IPS DF 19.7 (cell line): Measurements from ENCODE around the gene CDKL2.

Experiments
- DNase-seq: peaks from one replicate; pipeline ENCODE4 v3.0.0-alpha.2; 2013; ENCODE audit warnings: low read depth, low spot score

The CDKL2 gene

DNA sequence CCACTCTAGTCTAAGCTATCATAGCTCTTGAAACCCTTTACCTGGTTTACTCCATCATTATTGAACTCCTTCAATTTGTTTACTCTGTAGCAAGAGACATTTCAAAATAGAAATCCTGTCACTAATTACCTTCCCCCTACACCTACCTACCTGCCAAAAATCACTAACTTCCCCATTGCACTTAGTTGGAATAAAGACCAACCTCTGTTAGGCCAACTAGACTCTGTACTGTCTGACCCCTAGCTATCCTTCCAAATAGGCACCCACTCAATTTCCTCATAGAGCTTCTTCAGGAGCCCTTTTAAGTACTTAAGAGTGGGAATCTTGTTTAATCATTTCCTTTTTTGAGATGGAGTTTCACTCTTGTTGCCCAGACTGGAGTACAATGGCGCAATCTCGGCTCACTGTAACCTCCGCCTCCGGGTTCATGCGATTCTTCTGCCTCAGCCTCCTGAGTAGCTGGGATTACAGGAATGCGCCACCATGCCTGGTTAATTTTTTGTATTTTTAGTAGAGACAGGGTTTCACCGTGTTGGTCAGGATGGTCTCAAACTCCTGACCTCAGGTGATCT lies 8.9 kb upstream of the CDKL2 start:
- no peak for DNase-seq

DNA sequence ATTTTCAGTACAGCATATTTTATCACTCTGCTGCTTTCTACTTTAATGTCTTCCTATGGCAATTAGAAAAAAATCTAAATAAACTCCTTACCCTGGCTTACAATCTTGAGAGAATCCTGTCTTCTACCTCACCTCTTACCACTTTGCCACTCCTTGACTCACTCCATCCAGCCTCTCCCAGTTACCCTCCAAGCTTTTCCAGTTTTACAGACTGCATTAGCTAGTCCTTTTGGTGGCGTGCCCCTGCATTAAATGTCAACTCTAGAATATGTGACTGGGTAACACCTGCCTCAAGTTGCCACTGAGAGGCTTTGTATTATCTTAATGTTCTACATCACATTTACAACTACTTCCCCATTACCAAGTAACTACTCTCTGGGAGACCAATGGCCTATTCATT lies 7.5 kb upstream of the CDKL2 start:
- DNase-seq = no peak

GRCh38 chr4:75637176-75637575 lies 6.8 kb upstream of the CDKL2 start:
- no peak for DNase-seq

GRCh38 chr4:75634951-75635350 lies 4.6 kb upstream of the CDKL2 start:
- DNase-seq = no peak

GRCh38 chr4:75634281-75634680 lies 4.0 kb upstream of the CDKL2 start:
- DNase-seq = no peak

- no peak for DNase-seq
These were observed 3.5 kb upstream of the CDKL2 start for GRCh38 chr4:75633846-75634245.

DNA sequence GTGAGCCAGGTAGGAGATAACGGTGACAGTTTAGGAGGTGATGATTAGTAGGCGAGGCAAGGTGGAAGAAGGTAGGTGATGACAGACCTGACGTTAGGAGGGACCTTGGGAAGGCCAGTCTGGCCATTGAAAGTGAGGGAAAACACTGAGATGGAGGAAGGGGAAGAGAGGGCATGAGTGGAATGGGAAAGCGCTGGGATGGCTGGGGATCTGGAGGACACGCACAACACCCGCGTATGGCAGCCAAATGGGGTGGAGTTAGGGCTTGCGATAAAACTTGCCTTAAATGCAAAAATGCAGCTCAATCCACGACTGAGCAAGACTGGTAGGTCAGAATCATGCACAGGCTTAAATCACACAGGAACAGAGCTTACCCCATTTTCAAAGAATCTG lies 605 bp upstream of the CDKL2 start:
- DNase-seq = no peak

- DNase-seq = no peak
These were observed 1.1 kb downstream of the CDKL2 start for GRCh38 chr4:75629239-75629638.

GRCh38 chr4:75623026-75623425 lies 7.3 kb downstream of the CDKL2 start:
- DNase-seq = no peak

GRCh38 chr4:75621715-75622114 lies 8.6 kb downstream of the CDKL2 start:
- no peak for DNase-seq

DNA sequence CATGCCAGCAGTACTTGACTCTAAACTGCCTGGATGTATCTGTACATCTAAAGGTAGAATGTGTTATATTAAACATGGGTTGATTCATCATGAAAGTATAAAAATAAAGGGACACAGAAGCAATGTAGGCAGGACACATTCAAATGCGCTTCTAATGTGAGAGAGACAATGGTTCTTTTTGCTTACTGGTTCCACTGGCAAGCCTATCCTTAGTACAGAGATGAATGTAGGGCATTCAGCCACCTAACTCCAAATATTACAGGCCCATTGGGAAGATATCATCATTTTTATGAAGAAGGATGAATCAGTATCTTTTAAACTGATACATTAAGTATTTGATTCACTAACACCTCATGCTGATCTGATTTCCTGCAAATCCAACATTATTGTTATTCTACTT lies 18.0 kb downstream of the CDKL2 start:
- no peak for DNase-seq

DNA sequence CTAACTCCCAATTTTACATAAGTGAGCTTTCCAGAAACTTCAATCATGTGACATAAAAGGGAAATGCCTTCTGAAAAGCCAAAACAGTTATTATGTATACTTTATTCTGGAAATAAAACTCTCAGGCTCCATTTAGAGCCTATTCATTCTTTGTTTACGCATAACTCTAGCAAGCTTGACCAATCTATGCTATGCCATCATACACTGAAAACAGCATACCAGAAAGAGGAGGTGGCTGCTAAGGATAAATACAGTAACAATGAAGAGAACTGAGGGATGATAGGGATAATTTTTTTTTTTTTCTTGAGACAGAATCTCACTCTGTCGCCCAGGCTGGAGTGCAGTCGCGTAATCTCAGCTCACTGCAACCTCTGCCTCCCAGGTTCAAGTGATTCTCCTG lies 24.4 kb downstream of the CDKL2 start:
- no peak for DNase-seq

GRCh38 chr4:75599647-75600046 lies 30.7 kb downstream of the CDKL2 start:
- DNase-seq = no peak

DNA sequence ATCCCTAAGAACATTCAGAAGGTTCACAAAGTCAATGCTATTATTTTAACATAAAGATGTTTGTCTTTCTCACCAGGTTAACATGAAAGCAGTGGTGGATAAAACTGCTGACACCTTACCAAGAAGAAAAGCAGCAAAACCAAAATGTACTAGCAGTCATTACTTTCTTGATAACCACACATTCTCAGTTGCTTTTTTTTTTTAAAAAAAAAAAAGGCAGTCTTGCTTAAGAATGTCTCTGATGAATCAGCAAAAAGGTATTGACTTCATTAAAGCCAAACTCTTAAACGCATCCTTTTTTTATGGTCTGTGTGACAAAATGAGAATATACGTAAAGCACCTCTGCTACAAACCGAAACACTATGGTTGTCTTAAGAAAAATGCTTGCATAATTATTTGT lies 31.9 kb downstream of the CDKL2 start:
- DNase-seq = no peak

DNA sequence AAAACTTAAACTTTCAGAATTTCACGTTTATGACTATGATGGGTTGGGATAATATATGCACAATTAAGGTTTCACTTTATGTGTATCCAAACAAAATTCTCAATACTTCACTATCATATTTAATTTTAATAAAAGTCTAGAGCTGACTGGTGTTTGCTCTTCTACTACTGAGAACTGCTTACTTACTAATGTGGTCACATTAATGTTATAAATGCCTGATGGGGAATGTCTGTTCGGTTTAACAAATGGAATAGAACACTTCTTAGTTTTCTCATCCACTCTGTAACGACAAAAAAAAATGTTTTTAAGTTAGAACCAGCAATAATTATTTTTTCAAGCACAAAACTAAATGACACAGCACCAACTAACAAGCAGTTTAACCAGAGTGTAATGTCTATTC lies 34.3 kb downstream of the CDKL2 start:
- no peak for DNase-seq

DNA sequence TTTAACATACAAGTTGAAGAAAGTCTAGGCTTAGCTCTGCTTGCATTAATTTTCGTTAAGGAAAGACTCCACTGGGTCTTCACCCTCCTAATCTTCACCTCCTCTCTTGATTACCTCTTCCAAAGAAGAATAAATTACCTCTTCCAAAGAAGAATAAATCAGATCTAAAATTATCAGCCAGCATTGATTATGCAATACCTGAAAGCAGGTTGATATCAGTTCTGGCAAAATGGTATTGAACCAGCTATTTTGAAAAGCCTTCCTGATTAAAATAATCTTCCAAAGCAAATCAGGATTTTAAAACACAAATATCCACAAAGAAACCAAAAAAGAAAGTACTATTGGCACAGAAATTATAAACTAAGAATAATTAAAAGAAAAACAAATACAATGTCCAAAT lies 36.9 kb downstream of the CDKL2 start:
- DNase-seq = no peak

DNA sequence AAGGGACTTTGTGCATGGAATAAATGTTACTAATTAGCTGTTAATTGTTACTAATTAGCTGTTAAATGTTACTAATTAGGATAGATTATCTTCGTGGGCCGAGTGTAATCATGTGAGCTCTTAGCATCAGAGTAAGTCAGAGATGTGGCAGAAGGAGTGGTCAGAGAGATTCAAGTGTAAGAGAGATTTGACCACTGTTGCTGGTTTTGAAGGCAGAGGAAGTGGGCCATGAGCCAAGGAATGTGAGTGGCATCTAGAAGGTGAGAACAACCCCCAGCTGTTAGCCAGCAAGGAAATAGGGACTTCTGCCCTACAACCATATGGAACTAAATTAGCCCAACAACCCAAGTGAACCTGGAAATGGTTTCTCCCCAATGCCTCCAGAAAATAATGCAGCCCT lies 46.3 kb downstream of the CDKL2 start:
- DNase-seq = no peak

DNA sequence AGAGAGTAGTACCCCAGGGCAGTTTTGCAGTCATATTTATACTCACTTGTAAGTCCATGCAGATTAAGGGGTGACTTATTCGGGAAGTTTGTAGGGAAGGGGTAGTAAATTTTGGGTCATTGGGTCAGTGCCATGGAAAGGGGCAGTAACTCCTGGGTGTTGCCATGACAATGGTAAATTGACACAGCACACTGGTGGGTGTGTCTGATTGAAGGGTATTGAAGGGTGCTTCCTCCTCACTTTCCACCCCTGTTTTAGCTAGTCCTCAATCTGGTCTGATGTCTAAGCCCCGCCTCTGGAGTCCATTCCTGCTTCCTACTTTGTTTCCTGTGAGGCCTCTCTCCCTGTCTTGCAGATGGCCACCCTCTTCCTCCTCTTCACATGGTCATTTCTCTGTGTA lies 62.6 kb downstream of the CDKL2 start:
- DNase-seq = no peak

DNA sequence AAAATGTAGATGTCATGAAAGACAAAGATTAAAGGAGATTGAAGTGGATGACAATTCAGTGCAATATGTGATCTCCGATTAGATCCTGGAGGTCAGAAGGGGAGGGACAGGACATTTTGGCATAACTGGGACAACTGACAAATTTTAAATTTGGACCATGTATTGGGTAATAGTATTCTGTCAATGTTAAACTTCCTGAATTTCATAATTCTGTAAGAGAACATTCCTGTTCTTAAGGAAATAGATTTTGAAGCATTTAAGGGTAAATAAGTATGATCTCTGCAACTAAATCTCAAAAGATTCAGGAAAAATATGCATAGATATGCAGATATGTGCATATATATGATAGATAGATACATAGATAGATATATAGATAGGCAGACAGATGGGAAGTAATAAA lies 63.4 kb downstream of the CDKL2 start:
- no peak for DNase-seq

DNA sequence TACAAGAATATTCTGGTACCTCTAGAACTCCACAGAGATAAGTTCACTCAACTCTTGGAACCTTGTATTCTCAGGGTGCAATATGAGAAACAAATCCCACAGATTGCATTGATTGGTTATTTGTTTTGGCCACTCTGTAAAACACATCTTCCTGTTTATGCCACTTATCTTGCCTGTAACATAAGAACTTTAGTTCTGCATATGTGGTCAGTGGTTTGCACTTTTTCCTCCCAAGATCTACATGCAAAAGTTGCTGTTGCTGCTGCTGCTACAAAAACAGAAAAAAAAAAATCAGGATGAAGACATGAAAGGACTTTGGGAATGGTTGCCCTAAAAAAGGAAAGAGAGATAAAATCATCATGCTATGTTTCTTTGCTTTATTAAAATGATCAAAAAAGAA lies 64.8 kb downstream of the CDKL2 start:
- DNase-seq = no peak

DNA sequence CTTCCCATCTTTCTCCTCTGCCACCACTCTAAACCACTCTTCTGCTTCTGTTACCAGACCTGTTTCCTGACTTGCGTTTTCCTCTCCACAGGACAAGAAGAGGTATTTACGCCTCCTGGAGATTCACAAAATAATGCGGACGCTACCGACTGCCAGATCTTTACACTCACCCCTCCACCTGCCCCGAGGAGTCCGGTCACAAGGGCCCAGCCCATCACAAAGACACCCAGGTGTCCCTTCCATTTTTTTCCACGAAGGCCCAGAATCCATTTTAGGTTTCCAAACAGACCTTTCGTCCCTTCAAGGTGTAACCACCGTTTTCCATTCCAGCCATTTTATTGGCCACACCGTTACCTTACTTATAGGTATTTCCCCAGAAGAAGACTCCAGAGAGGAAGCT lies 66.3 kb downstream of the CDKL2 start:
- no peak for DNase-seq

- DNase-seq = peak; percentile 89
These were observed 68.5 kb downstream of the CDKL2 start for GRCh38 chr4:75561789-75562188.

- DNase-seq = no peak
These were observed 72.6 kb downstream of the CDKL2 start for GRCh38 chr4:75557696-75558095.

DNA sequence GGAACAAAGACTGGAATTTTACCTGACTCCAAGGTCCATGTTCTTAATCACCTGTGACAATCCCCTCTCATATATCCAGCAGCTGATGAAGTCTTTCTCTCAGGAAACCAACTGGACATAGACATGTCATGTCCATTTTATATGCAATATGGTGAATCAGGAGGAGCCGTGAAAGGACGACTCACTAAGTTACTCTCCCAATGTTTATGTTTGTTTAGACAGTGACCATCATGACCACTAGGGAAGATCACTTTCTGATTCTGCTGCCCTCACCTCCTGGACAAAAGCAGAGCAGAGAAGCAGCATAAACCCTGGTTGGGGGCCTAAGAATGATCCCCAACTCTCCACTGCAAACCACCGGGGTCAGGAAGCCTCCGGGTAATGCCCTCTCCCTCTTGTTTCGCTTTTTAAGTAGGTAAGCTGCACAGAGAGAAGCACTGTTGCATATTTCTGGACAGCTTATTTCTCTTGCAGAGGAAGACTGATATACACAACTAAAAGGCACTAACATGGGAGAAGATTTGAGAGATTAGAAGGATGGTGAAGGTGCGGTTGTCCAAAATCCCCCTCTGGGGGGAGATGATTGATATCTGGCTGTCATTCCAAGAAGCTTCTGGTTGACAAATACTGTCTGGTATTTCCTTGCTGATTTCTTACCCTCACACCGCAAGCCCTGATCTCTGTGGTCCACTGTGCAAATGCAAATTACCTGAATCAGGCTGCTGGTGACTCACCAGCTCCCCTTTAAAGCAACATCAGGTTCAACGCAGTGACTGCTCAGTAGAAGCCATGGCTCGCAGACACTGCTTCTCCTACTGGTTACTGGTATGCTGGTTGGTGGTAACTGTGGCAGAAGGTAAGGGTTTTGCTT lies 74.8 kb downstream of the CDKL2 start, which contains the start of gene ODAPH:
Gene ODAPH, plus strand, starts transcription at position 773 of the 871 bp plus-strand sequence. Its CDS starts 17 bp downstream, at position 790.
- DNase-seq = no peak
